Posterior cingulate gyrus (tissue), 11 donors: ENCODE measurements around the gene POLD1.
"Not testable (repeated sequence)": the region's sequence is repeated elsewhere in the genome, so short reads cannot be mapped to it uniquely, and the experiment has no call there.

ENCODE experiments used
- DNase-seq, 10 donors: peaks; one replicate each; pipeline versions ENCODE4 v3.0.0 to v3.0.0-alpha.2; 2020 to 2021; ENCODE audit warnings: mixed read lengths in 3 of 10
- intact Hi-C: fragments of 100-400 bp; cut with DNase I; formaldehyde crosslinking; loops from one replicate; pipeline ENCODE4 v1.15.1; 2023

The POLD1 gene

GRCh38 chr19:50383852-50384684, at the start of gene POLD1:
TSS of gene POLD1 (plus strand) at chr19:50384347. CDS start at chr19:50398852, 14,505 bp downstream.
- peak; percentile 88 to 99 (median 94) for DNase-seq
- intact Hi-C loops, result no loop called here

- intact Hi-C loops, result loop anchor here (5.0 kb wide), 1 partner anchor 408 kb away; the partner anchor contains the start of genes ATF5 and NUP62
- DNase-seq, result peak in 2 of 10 donors; percentile 52 to 55
Measured at GRCh38 chr19:50334741-50335421, 49.3 kb upstream of the POLD1 start.

GRCh38 chr19:50337031-50337430, 47.1 kb upstream of the POLD1 start:
- intact Hi-C loops, result not testable (repeated sequence)
- DNase-seq, result peak in 1 of 10 donors; percentile 27

- DNase-seq, result peak in 1 of 10 donors; percentile 3
- intact Hi-C loops, result no loop called here
Measured at GRCh38 chr19:50340331-50340730, 43.8 kb upstream of the POLD1 start.

- DNase-seq, result peak in 1 of 10 donors; percentile 0
- intact Hi-C loops, result no loop called here
Measured at GRCh38 chr19:50341091-50341564, 43.0 kb upstream of the POLD1 start.

- peak in 2 of 10 donors; percentile 29 to 46 for DNase-seq
- intact Hi-C loops, result no loop called here
Measured at GRCh38 chr19:50344661-50345318, 39.4 kb upstream of the POLD1 start.

GRCh38 chr19:50347089-50347581, 37.0 kb upstream of the POLD1 start:
- intact Hi-C loops, result not testable (repeated sequence)
- peak in 2 of 10 donors; percentile 56 to 69 for DNase-seq

- intact Hi-C loops, result no loop called here
- peak in 2 of 10 donors; percentile 36 to 48 for DNase-seq
Measured at GRCh38 chr19:50349277-50350057, 34.7 kb upstream of the POLD1 start.

- peak in 1 of 10 donors; percentile 5 for DNase-seq
- intact Hi-C loops, result no loop called here
Measured at GRCh38 chr19:50352242-50352641, 31.9 kb upstream of the POLD1 start.

GRCh38 chr19:50353487-50353880, 30.7 kb upstream of the POLD1 start:
- DNase-seq, result peak in 2 of 10 donors; percentile 47 to 57
- intact Hi-C loops, result not testable (repeated sequence)

GRCh38 chr19:50356691-50357177, 27.4 kb upstream of the POLD1 start:
- intact Hi-C loops, result no loop called here
- DNase-seq, result peak in 2 of 10 donors; percentile 47 to 59

GRCh38 chr19:50357178-50358100, 26.7 kb upstream of the POLD1 start:
- intact Hi-C loops, result no loop called here
- DNase-seq, result peak; percentile 68 to 97 (median 86)

- intact Hi-C loops, result no loop called here
Measured at GRCh38 chr19:50358483-50359327, 25.4 kb upstream of the POLD1 start.

GRCh38 chr19:50359328-50359818, 24.8 kb upstream of the POLD1 start:
- intact Hi-C loops, result no loop called here
- DNase-seq, result peak in 2 of 10 donors; percentile 63 to 69

More at GRCh38 chr19:50358483-50359327, 25.4 kb upstream of the POLD1 start:
- peak in 9 of 10 donors; percentile 38 to 94 (median 60) for DNase-seq

GRCh38 chr19:50361290-50362029, 22.7 kb upstream of the POLD1 start:
- peak in 2 of 10 donors; percentile 4 to 27 for DNase-seq
- intact Hi-C loops, result no loop called here

- intact Hi-C loops, result no loop called here
- DNase-seq, result peak in 1 of 10 donors; percentile 16
Measured at GRCh38 chr19:50362030-50362412, 22.1 kb upstream of the POLD1 start.
